Esophagus squamous epithelium (tissue), 4 donors: ENCODE results near the gene POGLUT2.

Source experiments
- POLR2A ChIP-seq, 4 donors: fragments of 450-650 bp; IDR thresholded peaks; one replicate each; pipeline ENCODE4 v1.6.1; 2017; ENCODE audit warnings: antibody characterized with exemption in 4 of 4, mild to moderate bottlenecking in 4 of 4, moderate library complexity in 3 of 4
- TF ChIP-seq, protein P1 (sequence below), 6 experiments: fragments of 450-650 bp in 4 of 6; fragments of 200-600 bp in 2 of 6; sonication (generic) in 2 of 6; IDR thresholded peaks; one replicate each; pipeline ENCODE4 v1.5.1; 2016 to 2019; ENCODE audit warnings: antibody characterized with exemption in 6 of 6, mild to moderate bottlenecking in 4 of 6, moderate library complexity in 4 of 6

DNA sequence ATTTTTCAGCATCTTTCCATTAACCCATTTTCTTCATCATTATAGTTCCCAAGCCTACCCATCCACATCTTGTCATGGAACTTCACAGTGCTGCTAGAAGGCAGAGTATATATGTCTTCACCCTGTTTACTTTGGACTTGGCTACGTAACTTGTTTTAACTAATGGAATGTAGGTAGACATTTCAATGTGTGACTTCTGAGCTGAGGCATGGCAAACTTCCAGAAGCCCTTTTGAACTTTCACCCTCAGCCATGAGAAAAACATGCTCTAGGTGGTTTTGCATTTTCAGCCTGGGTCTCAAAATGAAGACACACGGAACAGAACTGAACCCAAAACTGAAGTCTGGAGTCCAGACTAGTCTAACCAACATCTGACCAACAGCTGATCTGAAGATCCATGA is 28.3 kb downstream of the POGLUT2 start:
- TF ChIP-seq, protein P1, sequence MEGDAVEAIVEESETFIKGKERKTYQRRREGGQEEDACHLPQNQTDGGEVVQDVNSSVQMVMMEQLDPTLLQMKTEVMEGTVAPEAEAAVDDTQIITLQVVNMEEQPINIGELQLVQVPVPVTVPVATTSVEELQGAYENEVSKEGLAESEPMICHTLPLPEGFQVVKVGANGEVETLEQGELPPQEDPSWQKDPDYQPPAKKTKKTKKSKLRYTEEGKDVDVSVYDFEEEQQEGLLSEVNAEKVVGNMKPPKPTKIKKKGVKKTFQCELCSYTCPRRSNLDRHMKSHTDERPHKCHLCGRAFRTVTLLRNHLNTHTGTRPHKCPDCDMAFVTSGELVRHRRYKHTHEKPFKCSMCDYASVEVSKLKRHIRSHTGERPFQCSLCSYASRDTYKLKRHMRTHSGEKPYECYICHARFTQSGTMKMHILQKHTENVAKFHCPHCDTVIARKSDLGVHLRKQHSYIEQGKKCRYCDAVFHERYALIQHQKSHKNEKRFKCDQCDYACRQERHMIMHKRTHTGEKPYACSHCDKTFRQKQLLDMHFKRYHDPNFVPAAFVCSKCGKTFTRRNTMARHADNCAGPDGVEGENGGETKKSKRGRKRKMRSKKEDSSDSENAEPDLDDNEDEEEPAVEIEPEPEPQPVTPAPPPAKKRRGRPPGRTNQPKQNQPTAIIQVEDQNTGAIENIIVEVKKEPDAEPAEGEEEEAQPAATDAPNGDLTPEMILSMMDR (IDR thresholded peaks at IDR 0.05): no peak
- no peak for TF ChIP-seq POLR2A (IDR thresholded peaks at IDR 0.05)
